GM21723 (cell line): Measurements from ENCODE around the gene CLCNKA.
A peak's percentile ranks its signal among the peaks of the same experiment; 100 is the strongest.

Experiments
- ATAC-seq: cut with Tn5 transposase; IDR thresholded peaks from one replicate; pipeline ENCODE4 v1.9.1; 2021; ENCODE audit warnings: mild to moderate bottlenecking, moderate library complexity; ENCODE audit not compliant: unreplicated experiment

CLCNKA gene

GRCh38 chr1:16076031-16076864 lies 54.4 kb downstream of the CLCNKA start:
- no peak for ATAC-seq

- ATAC-seq = no peak
These were observed 55.0 kb downstream of the CLCNKA start for GRCh38 chr1:16076865-16077238.

- ATAC-seq = no peak
These were observed 55.8 kb downstream of the CLCNKA start for GRCh38 chr1:16077406-16078245.

- peak; percentile 69 for ATAC-seq
These were observed 57.3 kb downstream of the CLCNKA start for GRCh38 chr1:16078925-16079656.

GRCh38 chr1:16080422-16081150 lies 58.8 kb downstream of the CLCNKA start:
- no peak for ATAC-seq

GRCh38 chr1:16081636-16082035 lies 59.8 kb downstream of the CLCNKA start:
- no peak for ATAC-seq

GRCh38 chr1:16082283-16083038 lies 60.6 kb downstream of the CLCNKA start:
- no peak for ATAC-seq

GRCh38 chr1:16083486-16083885 lies 61.6 kb downstream of the CLCNKA start:
- ATAC-seq = no peak
